ENCODE results near the gene NUDT14. TPM values are rescaled to one million over a fixed set of nuclear protein-coding genes. Genes with fewer than 3 reads are reported as not detected.

The NUDT14 gene
- total RNA-seq, 1 experiment from 2014 or later = 75.3 TPM

DNA sequence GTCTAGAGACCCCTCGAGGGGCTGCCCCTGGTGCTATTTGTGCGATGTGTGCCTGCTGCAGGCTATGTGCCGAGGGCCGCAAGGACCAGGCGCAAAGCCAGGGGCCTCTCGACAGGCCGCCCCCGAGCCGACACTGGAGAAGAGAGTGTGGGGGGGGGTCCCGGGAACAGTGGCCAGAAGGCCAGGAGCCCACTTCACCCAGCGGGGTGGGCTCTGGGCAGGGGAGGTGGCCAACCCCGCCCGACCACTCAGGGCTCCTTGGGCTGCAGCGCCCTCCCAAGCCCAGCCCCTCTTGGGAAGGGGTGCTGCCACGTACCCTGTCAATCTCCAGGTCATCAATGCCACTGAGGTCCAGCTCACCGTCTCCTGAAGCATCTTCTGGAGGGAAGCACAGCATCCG is 38.6 kb upstream of the NUDT14 start:
- in situ Hi-C loops (cut with HindIII; ENCODE audit: low pct_unique_long_range_greater_than_20kb, low sequenced_read_pairs) = no loop called here
- TF ChIP-seq, protein P1, sequence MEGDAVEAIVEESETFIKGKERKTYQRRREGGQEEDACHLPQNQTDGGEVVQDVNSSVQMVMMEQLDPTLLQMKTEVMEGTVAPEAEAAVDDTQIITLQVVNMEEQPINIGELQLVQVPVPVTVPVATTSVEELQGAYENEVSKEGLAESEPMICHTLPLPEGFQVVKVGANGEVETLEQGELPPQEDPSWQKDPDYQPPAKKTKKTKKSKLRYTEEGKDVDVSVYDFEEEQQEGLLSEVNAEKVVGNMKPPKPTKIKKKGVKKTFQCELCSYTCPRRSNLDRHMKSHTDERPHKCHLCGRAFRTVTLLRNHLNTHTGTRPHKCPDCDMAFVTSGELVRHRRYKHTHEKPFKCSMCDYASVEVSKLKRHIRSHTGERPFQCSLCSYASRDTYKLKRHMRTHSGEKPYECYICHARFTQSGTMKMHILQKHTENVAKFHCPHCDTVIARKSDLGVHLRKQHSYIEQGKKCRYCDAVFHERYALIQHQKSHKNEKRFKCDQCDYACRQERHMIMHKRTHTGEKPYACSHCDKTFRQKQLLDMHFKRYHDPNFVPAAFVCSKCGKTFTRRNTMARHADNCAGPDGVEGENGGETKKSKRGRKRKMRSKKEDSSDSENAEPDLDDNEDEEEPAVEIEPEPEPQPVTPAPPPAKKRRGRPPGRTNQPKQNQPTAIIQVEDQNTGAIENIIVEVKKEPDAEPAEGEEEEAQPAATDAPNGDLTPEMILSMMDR (IDR thresholded peaks at IDR 0.05) = no peak
- TF ChIP-seq POLR2AphosphoS5 (IDR thresholded peaks at IDR 0.05; ENCODE audit: low read depth, low read length) (no peak), TCF7L2 (IDR thresholded peaks at IDR 0.05; ENCODE audit: low read depth, low read length) (no peak)
- TF ChIP-seq, protein P2, sequence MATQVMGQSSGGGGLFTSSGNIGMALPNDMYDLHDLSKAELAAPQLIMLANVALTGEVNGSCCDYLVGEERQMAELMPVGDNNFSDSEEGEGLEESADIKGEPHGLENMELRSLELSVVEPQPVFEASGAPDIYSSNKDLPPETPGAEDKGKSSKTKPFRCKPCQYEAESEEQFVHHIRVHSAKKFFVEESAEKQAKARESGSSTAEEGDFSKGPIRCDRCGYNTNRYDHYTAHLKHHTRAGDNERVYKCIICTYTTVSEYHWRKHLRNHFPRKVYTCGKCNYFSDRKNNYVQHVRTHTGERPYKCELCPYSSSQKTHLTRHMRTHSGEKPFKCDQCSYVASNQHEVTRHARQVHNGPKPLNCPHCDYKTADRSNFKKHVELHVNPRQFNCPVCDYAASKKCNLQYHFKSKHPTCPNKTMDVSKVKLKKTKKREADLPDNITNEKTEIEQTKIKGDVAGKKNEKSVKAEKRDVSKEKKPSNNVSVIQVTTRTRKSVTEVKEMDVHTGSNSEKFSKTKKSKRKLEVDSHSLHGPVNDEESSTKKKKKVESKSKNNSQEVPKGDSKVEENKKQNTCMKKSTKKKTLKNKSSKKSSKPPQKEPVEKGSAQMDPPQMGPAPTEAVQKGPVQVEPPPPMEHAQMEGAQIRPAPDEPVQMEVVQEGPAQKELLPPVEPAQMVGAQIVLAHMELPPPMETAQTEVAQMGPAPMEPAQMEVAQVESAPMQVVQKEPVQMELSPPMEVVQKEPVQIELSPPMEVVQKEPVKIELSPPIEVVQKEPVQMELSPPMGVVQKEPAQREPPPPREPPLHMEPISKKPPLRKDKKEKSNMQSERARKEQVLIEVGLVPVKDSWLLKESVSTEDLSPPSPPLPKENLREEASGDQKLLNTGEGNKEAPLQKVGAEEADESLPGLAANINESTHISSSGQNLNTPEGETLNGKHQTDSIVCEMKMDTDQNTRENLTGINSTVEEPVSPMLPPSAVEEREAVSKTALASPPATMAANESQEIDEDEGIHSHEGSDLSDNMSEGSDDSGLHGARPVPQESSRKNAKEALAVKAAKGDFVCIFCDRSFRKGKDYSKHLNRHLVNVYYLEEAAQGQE (IDR thresholded peaks at IDR 0.05; ENCODE audit: insufficient read depth in 1 of 2, low read depth in 2 of 2, low read length in 1 of 2) = no peak
- POLR2A ChIA-PET = no interaction called here

DNA sequence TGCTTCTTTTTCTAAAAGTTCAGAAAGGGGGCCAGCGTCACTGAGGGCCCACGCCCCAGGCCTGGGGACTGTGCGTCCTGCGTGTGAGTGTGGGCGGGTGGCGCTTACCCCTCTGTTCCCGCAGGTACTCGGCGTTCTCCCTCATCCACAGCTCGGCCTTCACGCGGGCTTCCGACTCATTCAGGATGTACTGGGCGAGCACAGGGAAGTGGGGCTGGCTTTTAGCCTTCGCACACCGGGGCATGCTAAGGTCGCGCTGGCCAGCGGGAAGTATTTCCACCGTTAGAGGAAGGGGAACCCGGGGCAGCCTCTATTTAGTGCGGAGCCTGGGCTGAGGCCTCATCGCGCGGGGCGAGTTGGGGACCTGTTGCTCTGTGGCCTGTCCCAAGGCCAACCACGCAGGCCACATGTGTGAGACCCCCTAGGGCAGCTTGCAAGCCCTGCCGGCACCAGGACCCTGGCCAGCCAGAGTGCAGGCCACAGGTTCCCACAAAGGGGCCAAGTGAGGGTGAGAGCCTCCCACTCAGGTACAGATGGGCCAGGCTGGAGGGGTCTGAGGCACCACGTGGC is 38.0 kb upstream of the NUDT14 start:
- intact Hi-C loops (cut with micrococcal nuclease; ENCODE audit: unreplicated experiment) (no loop called here), in situ Hi-C loops (cut with HindIII; ENCODE audit: low pct_unique_long_range_greater_than_20kb, low sequenced_read_pairs) (no loop called here)
- POLR2A ChIA-PET = no interaction called here
- no peak for ATAC-seq
- DNase-seq (ENCODE audit: low read depth, low spot score) = no peak
- CTCF ChIA-PET = no interaction called here
- no peaks in the 10 kb centered on the region for H3K9me3 ChIP-seq (ENCODE audit: control insufficient read depth, insufficient read depth, low read depth, low read length)
- H3K4me1 ChIP-seq (ENCODE audit: control insufficient read depth, insufficient read depth, low read length) = no peaks in the 10 kb centered on the region
- H3K4me3 ChIP-seq (ENCODE audit: low read depth in 2 of 2, low read length in 2 of 2) = no peak overlapping the region
- no peaks in the 10 kb centered on the region for H3K27me3 ChIP-seq (ENCODE audit: control insufficient read depth, insufficient read depth, low read length)
- TF ChIP-seq POLR2AphosphoS5 (IDR thresholded peaks at IDR 0.05; ENCODE audit: low read depth, low read length) (no peak), TCF7L2 (IDR thresholded peaks at IDR 0.05; ENCODE audit: low read depth, low read length) (no peak), SIN3A (IDR thresholded peaks at IDR 0.05; ENCODE audit: borderline replicate concordance, insufficient read depth, low read depth, low read length) (no peak)
- TF ChIP-seq, protein P1 (IDR thresholded peaks at IDR 0.05) = no peak
- TF ChIP-seq, protein P2 (IDR thresholded peaks at IDR 0.05; ENCODE audit: insufficient read depth in 1 of 2, low read depth in 2 of 2, low read length in 1 of 2) = no peak
- 0 out of 2 replicates have a peak, but pooled peaks cover 2% of the 10 kb centered on the region for H3K36me3 ChIP-seq (ENCODE audit: control insufficient read depth, insufficient read depth, low read length)
- H3K27ac ChIP-seq (ENCODE audit: low read length) = no peak overlapping the region
- no TSS peak for BruUV-seq (replicated peaks)

More for the DNA sequence above, 38.6 kb upstream of the NUDT14 start:
- CTCF ChIA-PET = no interaction called here
- Histone ChIP-seq H3K27me3 (ENCODE audit: control insufficient read depth, insufficient read depth, low read length) (no peaks in the 10 kb centered on the region), H3K36me3 (ENCODE audit: control insufficient read depth, insufficient read depth, low read length) (0 out of 2 replicates have a peak, but pooled peaks cover 2% of the 10 kb centered on the region), H3K9me3 (ENCODE audit: control insufficient read depth, insufficient read depth, low read depth, low read length) (no peaks in the 10 kb centered on the region), H3K4me3 (ENCODE audit: low read depth in 2 of 2, low read length in 2 of 2) (no peak overlapping the region), H3K4me1 (ENCODE audit: control insufficient read depth, insufficient read depth, low read length) (no peaks in the 10 kb centered on the region), H3K27ac (ENCODE audit: low read length) (no peak overlapping the region)
- DNase-seq (ENCODE audit: low read depth, low spot score) (no peak), ATAC-seq (no peak)
- intact Hi-C loops (cut with micrococcal nuclease; ENCODE audit: unreplicated experiment) = no loop called here
- BruUV-seq (replicated peaks) = no TSS peak
